ENCODE measurements around the gene GRIK4. TPM values are rescaled to one million over a fixed set of nuclear protein-coding genes. Genes with fewer than 3 reads are reported as not detected.
A peak's percentile ranks its signal among the peaks of the same experiment; 100 is the strongest.

The GRIK4 gene
- total RNA-seq, 1 experiment from 2014 or later, result not detected

- no peak overlapping the region for H3K27ac ChIP-seq
- no peaks in the 10 kb centered on the region for H3K9me3 ChIP-seq (ENCODE audit: insufficient read depth, low read depth)
- no TSS peak for BruUV-seq (replicated peaks)
- no peaks in the 10 kb centered on the region for H4K20me1 ChIP-seq (ENCODE audit: insufficient read depth)
- POLR2A ChIA-PET (ENCODE audit: unreplicated experiment), result no interaction called here
- no peak for DNase-seq
- H2AFZ ChIP-seq, result no peak overlapping the region
- CTCF ChIA-PET, result no interaction called here
- H3K4me3 ChIP-seq, result no peak overlapping the region
- H3K27me3 ChIP-seq (ENCODE audit: insufficient read depth, low read depth), result no peaks in the 10 kb centered on the region
- H3F3A ChIP-seq (ENCODE audit: insufficient read depth, low read depth), result peaks cover 33% of the 10 kb centered on the region
- H3K9me2 ChIP-seq (ENCODE audit: insufficient read depth), result no peaks in the 10 kb centered on the region
- intact Hi-C loops (cut with micrococcal nuclease; ENCODE audit: unreplicated experiment), result no loop called here
- H3K36me3 ChIP-seq (ENCODE audit: low read depth), result no peaks in the 10 kb centered on the region
- H3K4me2 ChIP-seq, result no peak overlapping the region
- no peaks in the 10 kb centered on the region for H3K79me2 ChIP-seq (ENCODE audit: low read depth)
- peaks cover 63% of the 10 kb centered on the region for H3K4me1 ChIP-seq (replicated peaks; ENCODE audit: insufficient read depth)
- TF ChIP-seq, protein P1, sequence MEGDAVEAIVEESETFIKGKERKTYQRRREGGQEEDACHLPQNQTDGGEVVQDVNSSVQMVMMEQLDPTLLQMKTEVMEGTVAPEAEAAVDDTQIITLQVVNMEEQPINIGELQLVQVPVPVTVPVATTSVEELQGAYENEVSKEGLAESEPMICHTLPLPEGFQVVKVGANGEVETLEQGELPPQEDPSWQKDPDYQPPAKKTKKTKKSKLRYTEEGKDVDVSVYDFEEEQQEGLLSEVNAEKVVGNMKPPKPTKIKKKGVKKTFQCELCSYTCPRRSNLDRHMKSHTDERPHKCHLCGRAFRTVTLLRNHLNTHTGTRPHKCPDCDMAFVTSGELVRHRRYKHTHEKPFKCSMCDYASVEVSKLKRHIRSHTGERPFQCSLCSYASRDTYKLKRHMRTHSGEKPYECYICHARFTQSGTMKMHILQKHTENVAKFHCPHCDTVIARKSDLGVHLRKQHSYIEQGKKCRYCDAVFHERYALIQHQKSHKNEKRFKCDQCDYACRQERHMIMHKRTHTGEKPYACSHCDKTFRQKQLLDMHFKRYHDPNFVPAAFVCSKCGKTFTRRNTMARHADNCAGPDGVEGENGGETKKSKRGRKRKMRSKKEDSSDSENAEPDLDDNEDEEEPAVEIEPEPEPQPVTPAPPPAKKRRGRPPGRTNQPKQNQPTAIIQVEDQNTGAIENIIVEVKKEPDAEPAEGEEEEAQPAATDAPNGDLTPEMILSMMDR (conservative IDR thresholded peaks at IDR 0.05), result no peak
- TF ChIP-seq EZH2 (IDR thresholded peaks at IDR 0.05; ENCODE audit: low read depth), result no peak
Observed at GRCh38 chr11:120914021-120914420, 402.5 kb downstream of the GRIK4 start.

- H3F3A ChIP-seq (ENCODE audit: insufficient read depth, low read depth), result peaks cover 27% of the 10 kb centered on the region
- BruUV-seq (replicated peaks), result no TSS peak
- no peaks in the 10 kb centered on the region for H4K20me1 ChIP-seq (ENCODE audit: insufficient read depth)
- ChIA-PET POLR2A (ENCODE audit: unreplicated experiment) (no interaction called here), CTCF (interaction anchor here (0.7 kb wide), 1 partner anchor 413 kb away, joined by 3 read pairs; no protein-coding TSS in a partner anchor)
- H3K79me2 ChIP-seq (ENCODE audit: low read depth), result no peaks in the 10 kb centered on the region
- no peak overlapping the region for H3K4me2 ChIP-seq
- DNase-seq, result no peak
- H3K4me1 ChIP-seq (replicated peaks; ENCODE audit: insufficient read depth), result peaks cover 58% of the 10 kb centered on the region
- no peaks in the 10 kb centered on the region for H3K9me2 ChIP-seq (ENCODE audit: insufficient read depth)
- no peak overlapping the region for H3K4me3 ChIP-seq
- no peaks in the 10 kb centered on the region for H3K27me3 ChIP-seq (ENCODE audit: insufficient read depth, low read depth)
- no peak for TF ChIP-seq EZH2 (IDR thresholded peaks at IDR 0.05; ENCODE audit: low read depth)
- TF ChIP-seq, protein P1 (conservative IDR thresholded peaks at IDR 0.05), result no peak
- intact Hi-C loops (cut with micrococcal nuclease; ENCODE audit: unreplicated experiment), result no loop called here
- H3K36me3 ChIP-seq (ENCODE audit: low read depth), result no peaks in the 10 kb centered on the region
- H2AFZ ChIP-seq, result no peak overlapping the region
- H3K27ac ChIP-seq, result no peak overlapping the region
- H3K9me3 ChIP-seq (ENCODE audit: insufficient read depth, low read depth), result no peaks in the 10 kb centered on the region
Observed at GRCh38 chr11:120914601-120915000, 403.1 kb downstream of the GRIK4 start.

DNA sequence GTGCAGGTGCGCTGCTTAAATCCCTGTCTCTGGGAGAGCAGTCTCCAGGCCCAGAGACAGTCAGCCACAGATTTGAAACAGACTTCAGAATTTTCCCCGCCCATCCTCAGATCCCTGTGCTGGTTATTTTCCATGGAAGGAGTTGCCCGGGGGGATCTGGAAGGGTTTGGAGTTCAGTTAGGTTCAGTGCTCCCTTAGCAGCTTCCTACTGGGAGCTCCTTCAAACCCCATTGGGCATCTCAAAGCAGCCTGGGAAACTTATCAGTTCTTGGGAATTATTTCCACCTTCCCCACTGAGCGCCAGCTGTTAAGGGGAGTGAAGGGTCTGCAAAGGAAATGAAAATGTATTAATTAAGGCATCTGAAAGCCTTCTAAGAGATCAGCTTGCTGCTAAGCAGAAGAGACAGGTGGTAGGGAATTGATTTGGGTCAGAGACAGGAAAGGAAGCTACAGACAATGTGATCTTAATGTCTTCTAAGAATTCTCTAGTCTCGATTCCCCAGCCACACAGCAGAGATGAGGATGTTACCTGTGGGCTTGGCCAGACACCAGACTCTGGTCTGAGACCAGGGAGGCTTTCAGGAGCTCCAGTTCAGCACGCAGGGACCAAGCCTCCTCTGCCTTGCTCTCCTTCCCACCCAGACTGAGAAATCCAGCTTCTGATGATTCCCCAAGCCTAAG lies 406.2 kb downstream of the GRIK4 start:
- intact Hi-C loops (cut with micrococcal nuclease; ENCODE audit: unreplicated experiment), result no loop called here
- ChIA-PET CTCF (no interaction called here), POLR2A (ENCODE audit: unreplicated experiment) (no interaction called here)

More for the DNA sequence above, 406.2 kb downstream of the GRIK4 start:
- Histone ChIP-seq H4K20me1 (ENCODE audit: insufficient read depth) (no peaks in the 10 kb centered on the region), H3K27me3 (ENCODE audit: insufficient read depth, low read depth) (no peaks in the 10 kb centered on the region), H3K4me3 (no peak overlapping the region), H3K9me2 (ENCODE audit: insufficient read depth) (no peaks in the 10 kb centered on the region), H3K4me1 (replicated peaks; ENCODE audit: insufficient read depth) (peaks cover 32% of the 10 kb centered on the region), H3K9me3 (ENCODE audit: insufficient read depth, low read depth) (no peaks in the 10 kb centered on the region), H3K4me2 (peak overlapping the region; percentile 12; the same call in 1 of the 2 replicates), H3K27ac (no peak overlapping the region), H3F3A (ENCODE audit: insufficient read depth, low read depth) (peaks cover 5% of the 10 kb centered on the region; the same call in 1 of the 2 replicates), H3K36me3 (ENCODE audit: low read depth) (no peaks in the 10 kb centered on the region), H2AFZ (peak overlapping the region; percentile 74), H3K79me2 (ENCODE audit: low read depth) (no peaks in the 10 kb centered on the region)
- no TSS peak for BruUV-seq (replicated peaks)
- no peak for DNase-seq
- TF ChIP-seq EZH2 (IDR thresholded peaks at IDR 0.05; ENCODE audit: low read depth), result no peak
- TF ChIP-seq, protein P1 (conservative IDR thresholded peaks at IDR 0.05), result no peak
